Astrocyte of the spinal cord (primary cell): Measurements from ENCODE around the gene RBPJL.

Source experiments
- DNase-seq: peaks from one replicate; pipeline ENCODE4 v3.0.0; 2011; ENCODE audit warnings: low read depth, low spot score
- H3K4me3 ChIP-seq: 2 replicates; pipeline ENCODE4 v1.5.1; 2011; ENCODE audit warnings: low read depth, mild to moderate bottlenecking, low read length, moderate library complexity
- in situ Hi-C: cut with HindIII; loops from 2 replicates; pipeline ENCODE4 v1.10.0; 2017; ENCODE audit warnings: low sequenced_read_pairs
- TF ChIP-seq, protein P1 (sequence below): IDR thresholded peaks from 2 replicates; pipeline ENCODE4 v1.5.1; 2012; ENCODE audit warnings: low read depth, mild to moderate bottlenecking, low read length, inconsistent platforms

The RBPJL gene

DNA sequence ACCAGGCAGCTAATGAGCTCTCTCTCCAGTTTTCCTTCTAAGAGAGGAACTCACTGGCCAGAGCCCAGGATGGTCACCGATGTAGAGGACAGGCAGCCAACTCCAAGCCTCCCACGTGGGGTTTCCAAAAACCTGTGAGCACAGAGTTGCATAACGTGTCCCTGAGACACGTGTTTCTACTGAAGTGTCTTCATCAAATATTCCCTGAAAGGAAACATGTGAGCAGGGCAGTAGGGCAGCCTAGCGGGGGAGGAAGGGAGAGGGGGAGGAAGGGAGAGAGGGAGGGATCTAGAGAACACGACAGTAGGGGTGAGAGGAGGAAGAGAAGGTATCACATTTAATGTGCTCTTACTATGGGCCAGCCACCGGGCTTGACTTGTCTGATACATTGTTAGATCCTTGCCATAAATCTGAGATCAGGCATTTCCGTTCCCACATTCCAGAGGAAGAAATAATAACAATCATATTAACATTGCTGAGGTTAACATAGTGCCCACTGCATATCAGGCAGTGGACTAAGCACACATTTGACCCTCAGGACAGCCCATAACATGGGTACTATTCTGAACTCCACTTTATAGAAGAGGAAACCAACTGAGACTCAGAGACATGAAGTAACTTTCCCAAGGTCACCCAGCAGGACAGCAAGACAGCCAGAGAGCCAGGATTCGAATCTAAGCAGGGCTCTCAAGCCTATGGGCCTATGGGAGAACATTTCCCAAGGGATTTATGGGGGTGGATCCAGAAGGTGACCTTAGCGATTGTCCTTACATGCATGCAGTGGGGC, 51.8 kb downstream of the RBPJL start:
- in situ Hi-C loops, result no loop called here
- DNase-seq, result peak; percentile 60
- TF ChIP-seq, protein P1, sequence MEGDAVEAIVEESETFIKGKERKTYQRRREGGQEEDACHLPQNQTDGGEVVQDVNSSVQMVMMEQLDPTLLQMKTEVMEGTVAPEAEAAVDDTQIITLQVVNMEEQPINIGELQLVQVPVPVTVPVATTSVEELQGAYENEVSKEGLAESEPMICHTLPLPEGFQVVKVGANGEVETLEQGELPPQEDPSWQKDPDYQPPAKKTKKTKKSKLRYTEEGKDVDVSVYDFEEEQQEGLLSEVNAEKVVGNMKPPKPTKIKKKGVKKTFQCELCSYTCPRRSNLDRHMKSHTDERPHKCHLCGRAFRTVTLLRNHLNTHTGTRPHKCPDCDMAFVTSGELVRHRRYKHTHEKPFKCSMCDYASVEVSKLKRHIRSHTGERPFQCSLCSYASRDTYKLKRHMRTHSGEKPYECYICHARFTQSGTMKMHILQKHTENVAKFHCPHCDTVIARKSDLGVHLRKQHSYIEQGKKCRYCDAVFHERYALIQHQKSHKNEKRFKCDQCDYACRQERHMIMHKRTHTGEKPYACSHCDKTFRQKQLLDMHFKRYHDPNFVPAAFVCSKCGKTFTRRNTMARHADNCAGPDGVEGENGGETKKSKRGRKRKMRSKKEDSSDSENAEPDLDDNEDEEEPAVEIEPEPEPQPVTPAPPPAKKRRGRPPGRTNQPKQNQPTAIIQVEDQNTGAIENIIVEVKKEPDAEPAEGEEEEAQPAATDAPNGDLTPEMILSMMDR, result no peak
- no peak overlapping the region for H3K4me3 ChIP-seq

GRCh38 chr20:45359069-45359405, 52.4 kb downstream of the RBPJL start:
- in situ Hi-C loops, result no loop called here
- no peak overlapping the region for H3K4me3 ChIP-seq
- peak; percentile 85 for DNase-seq
- TF ChIP-seq, protein P1, result no peak

- TF ChIP-seq, protein P1, result no peak
- peak; percentile 87 for DNase-seq
- in situ Hi-C loops, result no loop called here
- no peak overlapping the region for H3K4me3 ChIP-seq
These were observed 52.9 kb downstream of the RBPJL start for GRCh38 chr20:45359406-45360148.

DNA sequence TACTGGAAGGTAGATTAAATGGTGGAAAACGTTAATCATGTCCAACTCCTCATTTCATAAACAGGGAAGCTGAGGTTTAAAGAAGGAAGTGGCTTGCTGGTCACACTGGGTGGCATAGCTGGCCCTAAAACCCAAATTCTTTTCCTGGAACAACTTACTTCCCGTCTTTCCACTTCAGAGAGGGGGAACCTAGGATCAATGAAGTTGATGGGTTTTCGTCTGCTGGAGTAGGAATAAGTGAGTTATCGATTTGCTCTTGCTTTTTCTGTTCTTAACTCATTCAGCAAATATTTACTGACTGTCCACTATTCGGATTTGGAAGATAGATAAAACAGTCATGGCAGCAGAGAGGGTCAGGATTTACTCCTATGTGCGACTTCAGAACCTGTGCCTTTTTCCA, 55.2 kb downstream of the RBPJL start:
- TF ChIP-seq, protein P1, result no peak
- no peak for DNase-seq
- H3K4me3 ChIP-seq, result no peak overlapping the region
- in situ Hi-C loops, result no loop called here

DNA sequence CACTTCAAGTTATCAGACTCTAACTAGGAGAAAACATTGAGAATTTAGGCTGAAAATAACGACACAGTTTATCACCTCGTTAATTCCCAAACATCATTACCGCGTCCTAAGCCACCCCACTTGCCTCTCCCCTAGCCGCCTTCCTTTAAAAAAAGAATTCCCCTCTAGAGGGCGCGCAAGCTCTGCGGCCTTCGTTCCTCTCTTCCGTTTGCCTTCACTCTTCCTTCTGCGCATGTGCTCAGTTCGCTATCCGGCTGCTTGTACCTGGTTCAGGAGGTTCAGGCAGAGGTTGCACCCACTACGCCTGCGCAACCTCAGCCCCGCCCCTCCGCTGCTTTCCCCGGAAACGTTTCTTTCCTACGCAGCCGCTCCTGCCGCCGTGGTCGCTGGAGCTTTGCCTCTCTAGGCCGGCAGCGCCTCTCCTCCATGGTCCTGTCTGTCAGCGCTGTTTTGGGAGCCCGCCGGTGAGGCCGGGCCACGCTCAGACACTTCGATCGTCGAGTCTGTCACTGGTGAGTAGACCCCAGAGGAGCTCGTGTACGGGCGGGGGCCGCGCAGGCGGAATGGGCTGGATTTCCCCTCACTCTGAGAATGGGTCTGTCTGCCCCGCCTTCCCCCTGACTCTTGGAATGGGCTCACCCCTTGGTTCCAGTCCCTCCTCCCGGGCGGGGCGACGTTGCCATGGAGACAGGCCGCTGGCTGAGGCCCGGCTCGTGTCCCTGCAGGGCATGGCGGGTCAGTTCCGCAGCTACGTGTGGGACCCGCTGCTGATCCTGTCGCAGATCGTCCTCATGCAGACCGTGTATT, 56.4 kb downstream of the RBPJL start, which contains the start of gene SYS1:
Gene SYS1 (plus strand): TSS at position 353 of the 807 bp plus-strand sequence. CDS start 376 bp downstream, at position 729.
- in situ Hi-C loops, result no loop called here
- peak; percentile 99 for DNase-seq
- TF ChIP-seq, protein P1, result peak; percentile 85
- H3K4me3 ChIP-seq, result peak within 1 kb of the TSS; percentile 82
